ENCODE data around the gene GNG7. TPM values are rescaled to one million over a fixed set of nuclear protein-coding genes. Genes with fewer than 3 reads are reported as not detected.
A peak's percentile ranks its signal among the peaks of the same experiment; 100 is the strongest.
"Not testable (repeated sequence)": the region's sequence is repeated elsewhere in the genome, so short reads cannot be mapped to it uniquely, and the experiment has no call there.

The GNG7 gene
- total RNA-seq, 1 donor from 2014 or later, result 11.3 TPM

DNA sequence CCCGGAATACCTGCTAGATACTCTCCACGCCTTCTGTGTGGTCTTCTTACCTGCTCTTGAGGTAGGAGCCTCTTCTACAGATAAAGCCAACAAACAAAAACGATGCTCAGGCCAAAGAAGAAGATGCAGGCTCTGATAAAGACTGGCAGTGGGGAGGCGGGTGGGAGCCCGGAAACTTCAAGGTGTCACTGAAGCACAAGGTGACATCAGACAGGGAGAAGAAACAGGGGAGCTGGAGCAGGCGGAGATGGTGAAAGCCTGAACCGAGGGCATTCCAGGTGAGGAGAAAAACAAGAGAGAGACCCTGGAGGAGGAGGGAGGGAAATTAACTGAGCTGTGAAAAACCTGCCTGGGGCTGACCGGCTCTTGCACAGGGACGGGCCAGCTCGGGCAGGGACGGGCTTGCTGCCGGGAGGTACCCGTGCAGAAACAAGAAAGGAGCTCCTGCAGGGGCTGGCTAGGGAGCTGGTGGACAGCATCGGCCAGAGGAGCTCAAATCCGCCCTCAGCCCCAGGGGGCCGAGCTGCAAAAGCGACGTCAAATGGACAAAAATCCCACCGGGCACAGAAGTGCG is 19.0 kb downstream of the GNG7 start:
- TF ChIP-seq, protein P1, sequence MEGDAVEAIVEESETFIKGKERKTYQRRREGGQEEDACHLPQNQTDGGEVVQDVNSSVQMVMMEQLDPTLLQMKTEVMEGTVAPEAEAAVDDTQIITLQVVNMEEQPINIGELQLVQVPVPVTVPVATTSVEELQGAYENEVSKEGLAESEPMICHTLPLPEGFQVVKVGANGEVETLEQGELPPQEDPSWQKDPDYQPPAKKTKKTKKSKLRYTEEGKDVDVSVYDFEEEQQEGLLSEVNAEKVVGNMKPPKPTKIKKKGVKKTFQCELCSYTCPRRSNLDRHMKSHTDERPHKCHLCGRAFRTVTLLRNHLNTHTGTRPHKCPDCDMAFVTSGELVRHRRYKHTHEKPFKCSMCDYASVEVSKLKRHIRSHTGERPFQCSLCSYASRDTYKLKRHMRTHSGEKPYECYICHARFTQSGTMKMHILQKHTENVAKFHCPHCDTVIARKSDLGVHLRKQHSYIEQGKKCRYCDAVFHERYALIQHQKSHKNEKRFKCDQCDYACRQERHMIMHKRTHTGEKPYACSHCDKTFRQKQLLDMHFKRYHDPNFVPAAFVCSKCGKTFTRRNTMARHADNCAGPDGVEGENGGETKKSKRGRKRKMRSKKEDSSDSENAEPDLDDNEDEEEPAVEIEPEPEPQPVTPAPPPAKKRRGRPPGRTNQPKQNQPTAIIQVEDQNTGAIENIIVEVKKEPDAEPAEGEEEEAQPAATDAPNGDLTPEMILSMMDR (IDR thresholded peaks at IDR 0.05; ENCODE audit: unreplicated experiment), result no peak
- H3K4me1 Mint-ChIP-seq (ENCODE audit: low read depth), result no peaks in the 10 kb centered on the region
- no peaks in the 10 kb centered on the region for H3K27me3 Mint-ChIP-seq
- no peak overlapping the region for H3K4me3 Mint-ChIP-seq (ENCODE audit: low read depth)
- H3K36me3 Mint-ChIP-seq (ENCODE audit: insufficient read depth), result peaks cover 5% of the 10 kb centered on the region
- peaks cover 6% of the 10 kb centered on the region for H3K9me3 Mint-ChIP-seq (ENCODE audit: low read depth)
- no peak for DNase-seq (ENCODE audit: low spot score, unreplicated experiment)
- H3K27ac Mint-ChIP-seq, result no peak overlapping the region

DNA sequence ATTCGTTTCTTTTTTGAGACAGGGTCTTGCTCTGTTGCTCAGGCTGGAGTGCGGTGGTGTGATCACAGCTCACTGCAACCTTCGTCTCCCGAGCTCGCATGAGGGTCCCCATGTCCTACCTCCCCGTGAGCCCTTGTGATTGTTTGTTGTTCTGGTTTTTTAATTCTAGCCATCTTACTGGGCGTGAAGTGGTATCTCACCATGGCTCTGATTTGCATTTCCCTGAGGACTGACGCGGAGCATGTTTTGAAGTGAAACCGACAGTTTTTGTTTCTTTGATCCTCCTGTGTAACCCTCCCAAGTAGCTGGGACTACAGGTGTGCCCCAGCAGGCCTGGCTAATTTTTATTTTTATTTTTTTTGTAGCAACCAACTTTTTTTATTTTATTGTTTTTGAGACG is 21.7 kb downstream of the GNG7 start:
- Mint-ChIP-seq H3K27ac (no peak overlapping the region), H3K4me1 (ENCODE audit: low read depth) (no peaks in the 10 kb centered on the region), H3K9me3 (ENCODE audit: low read depth) (peaks cover 3% of the 10 kb centered on the region), H3K27me3 (no peaks in the 10 kb centered on the region), H3K36me3 (ENCODE audit: insufficient read depth) (peaks cover 3% of the 10 kb centered on the region), H3K4me3 (ENCODE audit: low read depth) (no peak overlapping the region)
- no peak for DNase-seq (ENCODE audit: low spot score, unreplicated experiment)
- TF ChIP-seq, protein P1 (IDR thresholded peaks at IDR 0.05; ENCODE audit: unreplicated experiment), result no peak

DNA sequence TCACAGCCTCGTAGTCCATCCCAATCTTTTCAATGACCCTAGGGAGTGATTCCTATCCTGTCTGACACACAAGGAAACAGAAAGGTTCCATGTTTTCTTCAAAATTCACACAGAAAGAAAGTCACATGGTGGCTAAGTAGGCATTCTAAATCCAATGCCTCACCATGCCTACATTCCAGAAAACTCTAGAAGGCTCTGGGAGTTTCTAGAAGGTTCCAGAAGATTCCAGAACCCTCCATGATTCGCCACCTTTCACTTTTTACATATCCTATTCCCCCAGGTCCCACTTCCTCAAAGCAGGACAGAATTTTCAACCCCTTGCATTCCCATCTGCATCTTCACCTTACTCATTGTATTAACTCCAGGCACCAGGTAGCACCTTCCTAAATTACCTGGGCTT is 23.1 kb downstream of the GNG7 start:
- H3K4me1 Mint-ChIP-seq (ENCODE audit: low read depth), result no peaks in the 10 kb centered on the region

DNA sequence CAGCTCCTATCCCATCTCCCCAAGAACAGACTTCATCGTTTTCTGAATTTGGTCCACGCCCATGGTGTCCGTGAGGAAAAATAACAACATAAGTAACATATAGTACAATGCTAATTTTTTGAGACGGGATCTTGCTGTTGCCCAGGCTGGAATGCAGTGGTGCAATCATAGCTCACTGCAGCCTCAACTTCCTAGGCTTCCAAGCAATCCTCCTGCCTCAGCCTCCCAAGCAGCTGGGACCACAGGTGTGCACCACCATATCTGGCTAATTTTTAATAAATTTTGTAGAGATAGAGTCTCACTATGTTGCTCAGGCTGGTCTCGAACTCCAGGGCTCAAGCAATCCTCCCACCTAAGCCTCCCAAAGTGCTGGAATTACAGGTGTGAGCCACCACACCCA is 23.5 kb downstream of the GNG7 start:
- DNase-seq (ENCODE audit: low spot score, unreplicated experiment); H3K4me1 Mint-ChIP-seq (ENCODE audit: low read depth); H3K36me3 Mint-ChIP-seq (ENCODE audit: insufficient read depth); H3K9me3 Mint-ChIP-seq (ENCODE audit: low read depth); H3K4me3 Mint-ChIP-seq (ENCODE audit: low read depth): not testable (repeated sequence)
- peaks cover 11% of the 10 kb centered on the region for H3K27me3 Mint-ChIP-seq
- H3K27ac Mint-ChIP-seq, result peak overlapping the region; percentile 39

More for the DNA sequence above, 23.1 kb downstream of the GNG7 start:
- Mint-ChIP-seq H3K27ac (no peak overlapping the region), H3K9me3 (ENCODE audit: low read depth) (peaks cover 3% of the 10 kb centered on the region), H3K4me3 (ENCODE audit: low read depth) (no peak overlapping the region), H3K27me3 (peaks cover 11% of the 10 kb centered on the region), H3K36me3 (ENCODE audit: insufficient read depth) (peaks cover 5% of the 10 kb centered on the region)
- TF ChIP-seq, protein P1 (IDR thresholded peaks at IDR 0.05; ENCODE audit: unreplicated experiment), result no peak
- no peak for DNase-seq (ENCODE audit: low spot score, unreplicated experiment)

DNA sequence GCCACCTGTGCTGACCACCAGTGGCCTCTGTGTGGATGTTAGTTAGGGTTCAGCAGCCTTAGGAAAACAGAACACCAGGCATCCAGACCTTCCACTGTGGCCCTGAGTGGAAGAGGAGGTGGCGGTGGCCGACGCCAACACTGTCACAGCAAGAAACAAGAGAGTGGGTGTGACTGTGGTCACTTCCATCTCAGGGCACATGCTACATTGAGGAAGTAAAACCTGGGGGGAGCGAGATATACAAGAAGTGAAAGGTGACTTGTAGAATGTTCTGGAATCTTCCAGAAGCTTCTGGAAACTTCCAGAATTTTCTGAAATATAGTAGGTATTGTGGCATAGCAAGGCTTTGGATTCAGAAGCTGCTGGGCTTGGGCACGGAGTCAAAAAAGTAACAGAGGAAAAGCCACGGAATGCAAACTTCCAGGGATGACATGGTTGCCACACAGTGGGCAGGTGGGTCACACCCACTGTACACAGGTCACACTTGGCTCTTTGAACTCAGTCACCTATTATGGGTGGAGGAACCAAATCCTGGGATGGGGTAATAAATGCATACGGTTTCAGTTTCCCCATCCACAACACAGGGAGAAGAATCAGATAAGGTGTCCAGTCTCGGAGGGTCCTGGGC is 24.3 kb downstream of the GNG7 start:
- Mint-ChIP-seq H3K4me3 (ENCODE audit: low read depth) (no peak overlapping the region), H3K36me3 (ENCODE audit: insufficient read depth) (peaks cover 5% of the 10 kb centered on the region)
- no peak for DNase-seq (ENCODE audit: low spot score, unreplicated experiment)

More for the DNA sequence above, 24.3 kb downstream of the GNG7 start:
- Mint-ChIP-seq H3K27ac (no peak overlapping the region), H3K9me3 (ENCODE audit: low read depth) (peaks cover 3% of the 10 kb centered on the region), H3K4me1 (ENCODE audit: low read depth) (no peaks in the 10 kb centered on the region), H3K27me3 (peaks cover 11% of the 10 kb centered on the region)
- TF ChIP-seq, protein P1 (IDR thresholded peaks at IDR 0.05; ENCODE audit: unreplicated experiment), result no peak
